Measurements from ENCODE around the gene LZIC. TPM values are rescaled to one million over a fixed set of nuclear protein-coding genes. Genes with fewer than 3 reads are reported as not detected.
A peak's percentile ranks its signal among the peaks of the same experiment; 100 is the strongest.

The LZIC gene
- total and polyA plus RNA-seq, 2 of the 13 experiments (the other 11 are each of a cell fraction or from before 2014, with no cell fraction given) = 25.2 to 71.8 TPM

DNA sequence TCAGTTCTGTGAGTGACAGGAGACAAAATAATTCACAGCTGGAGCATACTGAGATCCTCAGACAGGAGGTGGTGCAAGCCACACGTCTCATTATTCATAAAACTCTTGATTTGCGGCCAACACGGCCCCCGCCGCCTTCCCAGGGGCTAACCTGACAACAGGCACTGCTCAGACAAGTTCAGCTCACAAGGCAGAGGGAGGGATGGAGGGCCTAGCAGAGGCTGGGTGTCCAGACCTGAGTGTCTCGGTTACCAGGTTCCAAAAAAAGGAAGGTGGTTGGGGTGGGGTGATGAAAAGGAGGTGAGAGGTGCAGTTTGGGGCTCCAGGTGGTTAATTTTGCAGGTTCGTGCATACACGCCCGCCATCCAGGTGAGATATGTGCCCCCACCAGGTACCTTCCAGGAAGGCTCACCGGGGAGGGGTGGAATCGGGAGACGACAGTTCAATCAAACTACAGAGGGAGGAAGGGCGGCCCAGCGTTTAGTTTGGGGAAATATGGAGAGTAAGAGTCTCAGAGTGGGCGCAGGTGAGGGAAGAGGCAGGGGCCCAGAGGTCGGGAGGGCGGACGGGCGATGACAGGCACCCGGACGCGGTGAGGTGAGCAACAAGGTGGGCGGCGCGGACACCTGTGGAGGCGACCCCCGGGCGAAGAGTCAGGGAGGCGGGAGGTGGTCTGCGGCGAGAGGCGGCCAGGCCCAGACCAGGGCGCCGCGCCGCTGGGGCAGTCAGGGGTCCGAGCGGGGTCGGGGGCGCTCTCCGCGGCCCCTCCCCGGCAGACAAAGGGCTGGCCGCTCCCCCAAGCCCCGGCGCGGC is 33.8 kb downstream of the LZIC start (continued):
- TF ChIP-seq NFKB2 (CRISPR knock-in tag; IDR thresholded peaks at IDR 0.05; ENCODE audit: borderline replicate concordance) (no peak; the same call in 1 of the 2 replicates), ZNF501 (CRISPR knock-in tag; IDR thresholded peaks at IDR 0.05) (no peak), ZNF256 (CRISPR knock-in tag; conservative IDR thresholded peaks at IDR 0.05) (no peak), JUNB (CRISPR knock-in tag; IDR thresholded peaks at IDR 0.05; ENCODE audit: borderline replicate concordance) (no peak), FOXO1 (CRISPR knock-in tag; IDR thresholded peaks at IDR 0.05) (no peak), GLMP (CRISPR knock-in tag; IDR thresholded peaks at IDR 0.05; ENCODE audit: borderline replicate concordance) (no peak), JARID2 (CRISPR knock-in tag; IDR thresholded peaks at IDR 0.05; ENCODE audit: insufficient replicate concordance) (no peak), CTCF (CRISPR knock-in tag; IDR thresholded peaks at IDR 0.05) (0 out of 2 replicates have a peak, but pooled peaks have one; percentile 7), PAX8 (CRISPR knock-in tag; IDR thresholded peaks at IDR 0.05; ENCODE audit: borderline replicate concordance) (no peak), NCOA5 (CRISPR knock-in tag; IDR thresholded peaks at IDR 0.05) (no peak), NR2C2 (CRISPR knock-in tag; IDR thresholded peaks at IDR 0.05; ENCODE audit: borderline replicate concordance) (peak; percentile 13; the same call in 1 of the 2 replicates), PPARG (CRISPR knock-in tag; conservative IDR thresholded peaks at IDR 0.05) (no peak), MAFG (CRISPR knock-in tag; IDR thresholded peaks at IDR 0.05) (no peak)
- TF ChIP-seq, protein P1, sequence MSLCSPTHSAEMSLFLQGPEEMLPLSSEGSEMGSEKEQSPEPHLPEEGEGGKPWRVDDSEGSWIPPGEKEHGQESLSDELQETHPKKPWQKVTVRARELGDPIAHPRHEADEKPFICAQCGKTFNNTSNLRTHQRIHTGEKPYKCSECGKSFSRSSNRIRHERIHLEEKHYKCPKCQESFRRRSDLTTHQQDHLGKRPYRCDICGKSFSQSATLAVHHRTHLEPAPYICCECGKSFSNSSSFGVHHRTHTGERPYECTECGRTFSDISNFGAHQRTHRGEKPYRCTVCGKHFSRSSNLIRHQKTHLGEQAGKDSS (CRISPR knock-in tag; IDR thresholded peaks at IDR 0.05; ENCODE audit: borderline replicate concordance, low read depth) = no peak; the same call in 1 of the 2 replicates
- TF ChIP-seq, protein P2, sequence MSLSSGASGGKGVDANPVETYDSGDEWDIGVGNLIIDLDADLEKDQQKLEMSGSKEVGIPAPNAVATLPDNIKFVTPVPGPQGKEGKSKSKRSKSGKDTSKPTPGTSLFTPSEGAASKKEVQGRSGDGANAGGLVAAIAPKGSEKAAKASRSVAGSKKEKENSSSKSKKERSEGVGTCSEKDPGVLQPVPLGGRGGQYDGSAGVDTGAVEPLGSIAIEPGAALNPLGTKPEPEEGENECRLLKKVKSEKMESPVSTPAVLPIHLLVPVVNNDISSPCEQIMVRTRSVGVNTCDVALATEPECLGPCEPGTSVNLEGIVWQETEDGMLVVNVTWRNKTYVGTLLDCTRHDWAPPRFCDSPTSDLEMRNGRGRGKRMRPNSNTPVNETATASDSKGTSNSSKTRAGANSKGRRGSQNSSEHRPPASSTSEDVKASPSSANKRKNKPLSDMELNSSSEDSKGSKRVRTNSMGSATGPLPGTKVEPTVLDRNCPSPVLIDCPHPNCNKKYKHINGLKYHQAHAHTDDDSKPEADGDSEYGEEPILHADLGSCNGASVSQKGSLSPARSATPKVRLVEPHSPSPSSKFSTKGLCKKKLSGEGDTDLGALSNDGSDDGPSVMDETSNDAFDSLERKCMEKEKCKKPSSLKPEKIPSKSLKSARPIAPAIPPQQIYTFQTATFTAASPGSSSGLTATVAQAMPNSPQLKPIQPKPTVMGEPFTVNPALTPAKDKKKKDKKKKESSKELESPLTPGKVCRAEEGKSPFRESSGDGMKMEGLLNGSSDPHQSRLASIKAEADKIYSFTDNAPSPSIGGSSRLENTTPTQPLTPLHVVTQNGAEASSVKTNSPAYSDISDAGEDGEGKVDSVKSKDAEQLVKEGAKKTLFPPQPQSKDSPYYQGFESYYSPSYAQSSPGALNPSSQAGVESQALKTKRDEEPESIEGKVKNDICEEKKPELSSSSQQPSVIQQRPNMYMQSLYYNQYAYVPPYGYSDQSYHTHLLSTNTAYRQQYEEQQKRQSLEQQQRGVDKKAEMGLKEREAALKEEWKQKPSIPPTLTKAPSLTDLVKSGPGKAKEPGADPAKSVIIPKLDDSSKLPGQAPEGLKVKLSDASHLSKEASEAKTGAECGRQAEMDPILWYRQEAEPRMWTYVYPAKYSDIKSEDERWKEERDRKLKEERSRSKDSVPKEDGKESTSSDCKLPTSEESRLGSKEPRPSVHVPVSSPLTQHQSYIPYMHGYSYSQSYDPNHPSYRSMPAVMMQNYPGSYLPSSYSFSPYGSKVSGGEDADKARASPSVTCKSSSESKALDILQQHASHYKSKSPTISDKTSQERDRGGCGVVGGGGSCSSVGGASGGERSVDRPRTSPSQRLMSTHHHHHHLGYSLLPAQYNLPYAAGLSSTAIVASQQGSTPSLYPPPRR (CRISPR knock-in tag; IDR thresholded peaks at IDR 0.05; ENCODE audit: borderline replicate concordance) = no peak
- TF ChIP-seq, protein P3, sequence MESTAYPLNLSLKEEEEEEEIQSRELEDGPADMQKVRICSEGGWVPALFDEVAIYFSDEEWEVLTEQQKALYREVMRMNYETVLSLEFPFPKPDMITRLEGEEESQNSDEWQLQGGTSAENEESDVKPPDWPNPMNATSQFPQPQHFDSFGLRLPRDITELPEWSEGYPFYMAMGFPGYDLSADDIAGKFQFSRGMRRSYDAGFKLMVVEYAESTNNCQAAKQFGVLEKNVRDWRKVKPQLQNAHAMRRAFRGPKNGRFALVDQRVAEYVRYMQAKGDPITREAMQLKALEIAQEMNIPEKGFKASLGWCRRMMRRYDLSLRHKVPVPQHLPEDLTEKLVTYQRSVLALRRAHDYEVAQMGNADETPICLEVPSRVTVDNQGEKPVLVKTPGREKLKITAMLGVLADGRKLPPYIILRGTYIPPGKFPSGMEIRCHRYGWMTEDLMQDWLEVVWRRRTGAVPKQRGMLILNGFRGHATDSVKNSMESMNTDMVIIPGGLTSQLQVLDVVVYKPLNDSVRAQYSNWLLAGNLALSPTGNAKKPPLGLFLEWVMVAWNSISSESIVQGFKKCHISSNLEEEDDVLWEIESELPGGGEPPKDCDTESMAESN (CRISPR knock-in tag; conservative IDR thresholded peaks at IDR 0.05) = 0 out of 2 replicates have a peak, but pooled peaks have one; percentile 33
